ENCODE results near the gene CLCN5. TPM values are rescaled to one million over a fixed set of nuclear protein-coding genes. Genes with fewer than 3 reads are reported as not detected.
"Not testable (repeated sequence)": the region's sequence is repeated elsewhere in the genome, so short reads cannot be mapped to it uniquely, and the experiment has no call there.

Gene CLCN5
- total RNA-seq, 4 donors from 2014 or later: 3.2 to 5.9 (median 3.8) TPM

DNA sequence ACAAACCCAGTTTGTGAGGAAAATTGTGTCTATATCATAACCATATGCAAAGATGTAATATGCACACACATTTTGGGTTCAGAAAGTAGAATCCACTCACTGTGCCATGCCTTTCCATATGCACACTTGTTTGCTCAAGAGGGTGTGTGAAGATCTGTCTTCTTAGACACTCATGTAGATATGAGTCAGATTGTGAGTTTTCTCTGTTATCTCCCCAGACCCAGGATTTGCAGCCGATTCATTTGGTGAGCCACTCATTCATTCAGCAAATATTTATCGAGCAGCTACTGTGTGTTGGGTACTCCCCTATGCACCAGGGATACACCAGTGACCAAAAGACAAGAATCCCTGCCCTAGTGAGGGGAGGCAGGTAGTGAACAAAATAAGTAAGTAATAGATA lies 81.5 kb downstream of the CLCN5 start:
- no peak for TF ChIP-seq EP300 (IDR thresholded peaks at IDR 0.05)
- no peak for TF ChIP-seq CTCF (IDR thresholded peaks at IDR 0.05)
- TF ChIP-seq POLR2AphosphoS5 (IDR thresholded peaks at IDR 0.05): no peak
- TF ChIP-seq POLR2A (IDR thresholded peaks at IDR 0.05): no peak
- Histone ChIP-seq H3K27ac (no peak overlapping the region), H3K4me1 (no peaks in the 10 kb centered on the region), H3K27me3 (no peaks in the 10 kb centered on the region), H3K4me3 (no peak overlapping the region), H3K36me3 (no peaks in the 10 kb centered on the region), H3K9me3 (no peaks in the 10 kb centered on the region)
- ATAC-seq: no peak
- WGBS, 2 donors (ENCODE audit: low coverage in 1 of 2): 80% methylated on average over 2 of the region's 2 CpGs; no CpG with 5 or more reads in 1 of the 2 donors

DNA sequence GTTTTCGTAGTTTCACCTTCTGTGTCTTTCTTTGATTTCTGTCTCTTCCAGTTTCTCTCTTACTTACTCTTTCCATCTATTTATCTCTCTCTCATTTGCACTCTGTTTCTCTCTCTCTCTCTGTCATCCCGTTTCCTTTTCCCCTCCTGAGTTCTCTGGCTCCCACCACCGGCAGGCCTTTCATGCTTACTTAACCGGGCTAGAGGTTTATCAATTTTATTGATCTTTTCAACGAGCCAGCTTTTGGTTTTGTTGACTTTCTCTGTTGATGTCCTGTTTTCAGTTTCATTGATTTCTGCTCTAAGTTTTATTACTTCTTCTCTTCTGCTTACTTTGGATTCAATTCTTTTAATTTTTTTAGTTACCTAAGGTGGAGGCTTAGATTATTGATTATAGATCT lies 103.2 kb downstream of the CLCN5 start:
- not testable (repeated sequence) for ATAC-seq, H3K27me3 ChIP-seq, H3K9me3 ChIP-seq, H3K4me3 ChIP-seq, H3K4me1 ChIP-seq, H3K36me3 ChIP-seq, H3K27ac ChIP-seq
- 36 to 57% methylated on average over 3 of the region's 5 CpGs for WGBS, 2 donors (ENCODE audit: low coverage in 1 of 2)

GRCh38 chrX:50035126-50035525 lies 112.7 kb downstream of the CLCN5 start:
- TF ChIP-seq POLR2A (IDR thresholded peaks at IDR 0.05): no peak
- ATAC-seq: no peak
- no peaks in the 10 kb centered on the region for H3K9me3 ChIP-seq
- H3K36me3 ChIP-seq: no peaks in the 10 kb centered on the region
- H3K27me3 ChIP-seq: no peaks in the 10 kb centered on the region
- H3K27ac ChIP-seq: no peak overlapping the region
- H3K4me1 ChIP-seq: no peaks in the 10 kb centered on the region
- H3K4me3 ChIP-seq: no peak overlapping the region

GRCh38 chrX:50036426-50036825 lies 114.0 kb downstream of the CLCN5 start:
- H3K4me1 ChIP-seq: no peaks in the 10 kb centered on the region
- H3K27me3 ChIP-seq: no peaks in the 10 kb centered on the region
- no peaks in the 10 kb centered on the region for H3K36me3 ChIP-seq
- H3K9me3 ChIP-seq: no peaks in the 10 kb centered on the region
- no peak overlapping the region for H3K27ac ChIP-seq
- TF ChIP-seq POLR2A (IDR thresholded peaks at IDR 0.05): no peak
- no peak for TF ChIP-seq CTCF (IDR thresholded peaks at IDR 0.05)
- no peak for TF ChIP-seq EP300 (IDR thresholded peaks at IDR 0.05)
- no peak for TF ChIP-seq POLR2AphosphoS5 (IDR thresholded peaks at IDR 0.05)
- WGBS, 2 donors (ENCODE audit: low coverage in 1 of 2): 13 to 33% methylated on average over 2 of the region's 2 CpGs
- ATAC-seq: no peak
- H3K4me3 ChIP-seq: no peak overlapping the region

DNA sequence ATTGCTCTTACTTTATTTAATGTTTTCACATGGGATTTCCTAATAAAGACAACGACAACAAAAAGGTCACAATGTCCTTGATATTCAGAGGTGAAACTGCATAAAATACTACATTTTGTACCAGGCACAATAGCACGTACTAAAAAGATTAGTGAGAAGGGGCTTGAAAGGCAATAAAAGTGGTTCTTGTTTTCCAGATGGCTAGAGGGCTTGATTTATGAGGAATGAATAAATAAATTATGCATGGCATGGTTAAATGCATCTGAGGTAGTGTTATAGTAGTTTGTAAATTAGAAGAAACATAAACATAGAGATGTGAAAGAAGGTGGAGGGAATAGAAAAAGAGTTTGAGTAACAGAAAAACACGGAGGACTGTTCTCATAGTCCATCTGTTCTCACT lies 123.4 kb downstream of the CLCN5 start:
- Histone ChIP-seq H3K4me3 (no peak overlapping the region), H3K27me3 (no peaks in the 10 kb centered on the region), H3K36me3 (no peaks in the 10 kb centered on the region), H3K9me3 (no peaks in the 10 kb centered on the region), H3K27ac (no peak overlapping the region), H3K4me1 (no peaks in the 10 kb centered on the region)
- no peak for ATAC-seq
- TF ChIP-seq POLR2AphosphoS5 (IDR thresholded peaks at IDR 0.05) (no peak), POLR2A (IDR thresholded peaks at IDR 0.05) (no peak), EP300 (IDR thresholded peaks at IDR 0.05) (no peak), CTCF (IDR thresholded peaks at IDR 0.05) (no peak)
- WGBS, 2 donors (ENCODE audit: low coverage in 1 of 2): 65 to 82% methylated on average over 3 of the region's 3 CpGs

DNA sequence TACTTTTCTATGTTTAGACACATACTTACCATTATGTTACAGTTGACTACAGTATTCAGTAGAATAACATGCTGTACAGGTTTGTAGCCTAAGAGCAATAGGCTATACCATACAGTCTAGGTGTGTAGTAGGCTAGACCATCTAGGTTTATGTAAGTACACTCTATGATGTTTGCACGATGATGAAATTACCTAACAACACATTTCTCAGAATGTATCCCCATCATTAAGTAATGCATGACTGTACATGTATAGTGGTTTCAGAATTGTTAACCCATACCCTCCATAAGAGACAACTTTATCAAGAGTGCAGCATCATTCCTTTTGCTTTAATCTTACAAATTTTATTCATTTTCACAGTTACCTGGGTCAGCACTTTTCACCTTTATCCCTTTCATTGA lies 126.8 kb downstream of the CLCN5 start:
- H3K27me3 ChIP-seq: no peaks in the 10 kb centered on the region
- no peak for TF ChIP-seq CTCF (IDR thresholded peaks at IDR 0.05)
- no peak for TF ChIP-seq EP300 (IDR thresholded peaks at IDR 0.05)
- no peak for TF ChIP-seq POLR2AphosphoS5 (IDR thresholded peaks at IDR 0.05)
- no peak for TF ChIP-seq POLR2A (IDR thresholded peaks at IDR 0.05)
- H3K36me3 ChIP-seq: no peaks in the 10 kb centered on the region
- H3K4me1 ChIP-seq: no peaks in the 10 kb centered on the region
- WGBS, 2 donors (ENCODE audit: low coverage in 1 of 2): 85 to 100% methylated on average over 1 of the region's 1 CpG
- no peak overlapping the region for H3K4me3 ChIP-seq
- no peaks in the 10 kb centered on the region for H3K9me3 ChIP-seq
- ATAC-seq: no peak
- H3K27ac ChIP-seq: no peak overlapping the region

Measured in gastroesophageal sphincter (tissue), 4 donors.